ENCODE results near the gene WDFY2. TPM values are rescaled to one million over a fixed set of nuclear protein-coding genes. Genes with fewer than 3 reads are reported as not detected.
A peak's percentile ranks its signal among the peaks of the same experiment; 100 is the strongest.

WDFY2 gene
- total RNA-seq, 1 donor from 2014 or later, result 4.5 TPM

GRCh38 chr13:51799261-51799660 is 215.0 kb downstream of the WDFY2 start:
- Histone ChIP-seq H3K27me3 (ENCODE audit: low read depth) (no peaks in the 10 kb centered on the region), H3K4me3 (no peak overlapping the region), H3K27ac (replicated peaks) (no peak overlapping the region), H3K36me3 (peaks cover 15% of the 10 kb centered on the region), H3K9me3 (replicated peaks) (no peaks in the 10 kb centered on the region), H3K4me1 (peaks cover 40% of the 10 kb centered on the region)
- TF ChIP-seq CTCF (IDR thresholded peaks at IDR 0.05; ENCODE audit: borderline replicate concordance), result no peak
- intact Hi-C loops (cut with micrococcal nuclease), result no loop called here
- no peak for DNase-seq

GRCh38 chr13:51800486-51800885 is 216.2 kb downstream of the WDFY2 start:
- no peak overlapping the region for H3K4me3 ChIP-seq
- peaks cover 15% of the 10 kb centered on the region for H3K36me3 ChIP-seq
- DNase-seq, result no peak
- H3K27me3 ChIP-seq (ENCODE audit: low read depth), result no peaks in the 10 kb centered on the region
- H3K9me3 ChIP-seq (replicated peaks), result no peaks in the 10 kb centered on the region
- TF ChIP-seq CTCF (IDR thresholded peaks at IDR 0.05; ENCODE audit: borderline replicate concordance), result no peak
- peaks cover 52% of the 10 kb centered on the region for H3K4me1 ChIP-seq
- H3K27ac ChIP-seq (replicated peaks), result peak overlapping the region; percentile 100
- intact Hi-C loops (cut with micrococcal nuclease), result no loop called here

- H3K27me3 ChIP-seq (ENCODE audit: low read depth), result no peaks in the 10 kb centered on the region
- peaks cover 64% of the 10 kb centered on the region for H3K4me1 ChIP-seq
- H3K9me3 ChIP-seq (replicated peaks), result no peaks in the 10 kb centered on the region
- no peak for TF ChIP-seq CTCF (IDR thresholded peaks at IDR 0.05; ENCODE audit: borderline replicate concordance)
- intact Hi-C loops (cut with micrococcal nuclease), result no loop called here
- peaks cover 15% of the 10 kb centered on the region for H3K36me3 ChIP-seq
- peak; percentile 81 for DNase-seq
- H3K4me3 ChIP-seq, result no peak overlapping the region
- H3K27ac ChIP-seq (replicated peaks), result peak overlapping the region; percentile 100
Observed at GRCh38 chr13:51801631-51802099, 217.4 kb downstream of the WDFY2 start.

- Histone ChIP-seq H3K36me3 (peaks cover 8% of the 10 kb centered on the region), H3K27me3 (ENCODE audit: low read depth) (no peaks in the 10 kb centered on the region), H3K4me1 (peaks cover 67% of the 10 kb centered on the region), H3K9me3 (replicated peaks) (no peaks in the 10 kb centered on the region), H3K27ac (replicated peaks) (peak overlapping the region; percentile 100), H3K4me3 (peak overlapping the region; percentile 89)
- no peak for TF ChIP-seq CTCF (IDR thresholded peaks at IDR 0.05; ENCODE audit: borderline replicate concordance)
- DNase-seq, result no peak
- intact Hi-C loops (cut with micrococcal nuclease), result no loop called here
Observed at GRCh38 chr13:51802631-51803418, 218.6 kb downstream of the WDFY2 start.

GRCh38 chr13:51803422-51804294 is 219.4 kb downstream of the WDFY2 start, which contains the start of gene DHRS12:
Gene DHRS12, minus strand, starts transcription at chr13:51804163. Its CDS starts 4,504 bp downstream, at chr13:51799659.
- H3K9me3 ChIP-seq (replicated peaks), result no peaks in the 10 kb centered on the region
- peak; percentile 9 for TF ChIP-seq CTCF (IDR thresholded peaks at IDR 0.05; ENCODE audit: borderline replicate concordance)
- H3K4me3 ChIP-seq, result peak within 1 kb of the TSS; percentile 89
- DNase-seq, result peak; percentile 93
- intact Hi-C loops (cut with micrococcal nuclease), result no loop called here
- H3K27me3 ChIP-seq (ENCODE audit: low read depth), result no peaks in the 10 kb centered on the region
- peaks cover 67% of the 10 kb centered on the region for H3K4me1 ChIP-seq
- H3K36me3 ChIP-seq, result peaks cover 5% of the 10 kb centered on the region
- peak within 1 kb of the TSS; percentile 100 for H3K27ac ChIP-seq (replicated peaks)

Measured in left ventricle myocardium inferior (tissue), 1 donor.